Breast epithelium (tissue), 4 donors: Measurements from ENCODE around the gene SMARCD3. TPM values are rescaled to one million over a fixed set of nuclear protein-coding genes. Genes with fewer than 3 reads are reported as not detected.

Experiments used
- DNase-seq, 2 donors: peaks; one replicate each; pipeline ENCODE4 v3.0.0-alpha.2; 2019; ENCODE audit warnings: low spot score in 2 of 2
- H3K27ac ChIP-seq, 2 donors: fragments of 200-600 bp; sonication (generic) in 1 of 2; one replicate each; pipeline ENCODE4 v1.5.1; 2016 to 2019; ENCODE audit warnings: mild to moderate bottlenecking in 1 of 2
- H3K27me3 ChIP-seq, 2 donors: fragments of 200-600 bp; sonication (generic) in 1 of 2; one replicate each; pipeline versions ENCODE4 v1.5.1 to v1.6.0; 2017 to 2019; ENCODE audit warnings: control low read depth in 1 of 2, mild to moderate bottlenecking in 1 of 2
- H3K36me3 ChIP-seq: fragments of 200-600 bp; one replicate; pipeline ENCODE4 v1.5.1; 2019
- H3K4me1 ChIP-seq, 2 donors: fragments of 200-600 bp; sonication (generic); one replicate each; pipeline ENCODE4 v1.5.1; 2016 to 2019; ENCODE audit warnings: control low read depth in 1 of 2
- H3K4me3 ChIP-seq, 3 donors: fragments of 200-600 bp; sonication (generic); 1 replicate in 2 of 3; 2 replicates in 1 of 3; pipeline ENCODE4 v1.5.1; 2016 to 2019; ENCODE audit warnings: mild to moderate bottlenecking in 3 of 3, moderate library complexity in 2 of 3
- H3K9me3 ChIP-seq, 2 donors: fragments of 200-600 bp; sonication (generic) in 1 of 2; one replicate each; pipeline ENCODE4 v1.5.1; 2016 to 2019; ENCODE audit warnings: control low read depth in 1 of 2
- POLR2A ChIP-seq: fragments of 450-650 bp; IDR thresholded peaks from one replicate; pipeline ENCODE4 v1.6.1; 2016; ENCODE audit warnings: antibody characterized with exemption, mild to moderate bottlenecking, moderate library complexity
- POLR2AphosphoS5 ChIP-seq, 3 donors: sonication (generic); formaldehyde crosslinking; IDR thresholded peaks; one replicate each; pipeline ENCODE4 v1.6.1; 2017; ENCODE audit warnings: antibody characterized with exemption in 3 of 3
- intact Hi-C: fragments of 100-400 bp; cut with DNase I; formaldehyde crosslinking; loops from one replicate; pipeline ENCODE4 v1.15.1; 2023; ENCODE audit warnings: low total_unique reads
- total RNA-seq, 3 donors: library from RNA; depleted of rRNA; stranded (reverse); fragments of >200 nt; gene quantifications; one replicate each; pipeline ENCODE4 v1.1.0, GENCODE V29; 2016
- TF ChIP-seq, protein P1 (sequence below), 3 donors: fragments of 450-650 bp; IDR thresholded peaks; one replicate each; pipeline ENCODE4 v1.5.1; 2016 to 2017; ENCODE audit warnings: antibody characterized with exemption in 3 of 3, mild to moderate bottlenecking in 3 of 3, moderate library complexity in 3 of 3

Gene SMARCD3
- total RNA-seq, 3 donors from 2014 or later = 21.3 to 69.5 (median 43.5) TPM

DNA sequence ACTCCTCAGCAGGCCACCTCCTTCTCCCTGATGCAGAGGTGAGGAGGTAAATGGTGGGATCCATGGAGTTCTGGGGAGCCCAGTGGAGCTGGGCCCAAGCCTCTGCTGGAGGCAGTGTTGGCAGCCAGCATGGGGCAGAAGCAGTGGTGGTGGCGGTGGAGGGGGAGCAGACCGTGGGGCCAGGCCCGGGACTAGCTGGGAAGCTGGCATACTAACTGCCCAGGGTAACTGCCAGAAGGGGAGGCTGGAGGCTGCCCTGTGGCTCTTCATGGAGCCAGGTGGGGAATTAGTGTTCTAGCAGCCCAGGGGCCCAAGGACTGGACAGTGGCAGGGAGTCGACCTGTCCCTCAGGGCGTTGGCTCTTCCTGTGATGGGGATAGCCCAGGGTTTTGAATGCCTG lies 16.1 kb upstream of the SMARCD3 start:
- intact Hi-C loops = no loop called here
- Histone ChIP-seq H3K36me3 (no peaks in the 10 kb centered on the region), H3K27ac (no peak overlapping the region), H3K9me3 (no peaks in the 10 kb centered on the region), H3K4me3 (no peak overlapping the region), H3K27me3 (no peaks in the 10 kb centered on the region), H3K4me1 (no peaks in the 10 kb centered on the region)
- no peak for TF ChIP-seq POLR2AphosphoS5 (IDR thresholded peaks at IDR 0.05)
- no peak for TF ChIP-seq POLR2A
- TF ChIP-seq, protein P1, sequence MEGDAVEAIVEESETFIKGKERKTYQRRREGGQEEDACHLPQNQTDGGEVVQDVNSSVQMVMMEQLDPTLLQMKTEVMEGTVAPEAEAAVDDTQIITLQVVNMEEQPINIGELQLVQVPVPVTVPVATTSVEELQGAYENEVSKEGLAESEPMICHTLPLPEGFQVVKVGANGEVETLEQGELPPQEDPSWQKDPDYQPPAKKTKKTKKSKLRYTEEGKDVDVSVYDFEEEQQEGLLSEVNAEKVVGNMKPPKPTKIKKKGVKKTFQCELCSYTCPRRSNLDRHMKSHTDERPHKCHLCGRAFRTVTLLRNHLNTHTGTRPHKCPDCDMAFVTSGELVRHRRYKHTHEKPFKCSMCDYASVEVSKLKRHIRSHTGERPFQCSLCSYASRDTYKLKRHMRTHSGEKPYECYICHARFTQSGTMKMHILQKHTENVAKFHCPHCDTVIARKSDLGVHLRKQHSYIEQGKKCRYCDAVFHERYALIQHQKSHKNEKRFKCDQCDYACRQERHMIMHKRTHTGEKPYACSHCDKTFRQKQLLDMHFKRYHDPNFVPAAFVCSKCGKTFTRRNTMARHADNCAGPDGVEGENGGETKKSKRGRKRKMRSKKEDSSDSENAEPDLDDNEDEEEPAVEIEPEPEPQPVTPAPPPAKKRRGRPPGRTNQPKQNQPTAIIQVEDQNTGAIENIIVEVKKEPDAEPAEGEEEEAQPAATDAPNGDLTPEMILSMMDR (IDR thresholded peaks at IDR 0.05) = no peak
- DNase-seq = no peak

DNA sequence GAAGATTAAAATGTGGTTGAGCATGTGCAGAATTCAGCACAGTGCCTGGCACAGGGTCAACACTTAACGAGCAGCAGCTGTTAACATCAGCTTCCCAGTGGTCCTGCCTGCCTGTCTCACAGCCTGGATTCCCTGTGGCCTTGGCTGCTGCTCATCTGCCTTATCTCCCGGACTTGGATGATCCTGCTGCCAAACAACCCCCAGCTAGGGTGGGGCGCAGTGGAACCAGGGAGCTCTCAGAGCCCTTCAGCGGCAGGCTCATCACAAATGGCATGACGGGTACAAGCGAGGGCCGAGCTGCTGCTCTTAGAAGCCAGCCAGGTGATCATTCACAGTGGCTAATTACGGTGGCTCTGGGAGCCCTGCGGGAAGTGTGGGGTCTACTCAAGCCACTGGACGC lies 13.0 kb upstream of the SMARCD3 start:
- H3K27ac ChIP-seq = no peak overlapping the region
- no peaks in the 10 kb centered on the region for H3K9me3 ChIP-seq
- no peak for TF ChIP-seq POLR2A
- TF ChIP-seq, protein P1 (IDR thresholded peaks at IDR 0.05) = no peak
- no peak for TF ChIP-seq POLR2AphosphoS5 (IDR thresholded peaks at IDR 0.05)
- H3K36me3 ChIP-seq = no peaks in the 10 kb centered on the region
- H3K4me3 ChIP-seq = no peak overlapping the region
- no peaks in the 10 kb centered on the region for H3K4me1 ChIP-seq
- no peak for DNase-seq
- intact Hi-C loops = no loop called here
- no peaks in the 10 kb centered on the region for H3K27me3 ChIP-seq

DNA sequence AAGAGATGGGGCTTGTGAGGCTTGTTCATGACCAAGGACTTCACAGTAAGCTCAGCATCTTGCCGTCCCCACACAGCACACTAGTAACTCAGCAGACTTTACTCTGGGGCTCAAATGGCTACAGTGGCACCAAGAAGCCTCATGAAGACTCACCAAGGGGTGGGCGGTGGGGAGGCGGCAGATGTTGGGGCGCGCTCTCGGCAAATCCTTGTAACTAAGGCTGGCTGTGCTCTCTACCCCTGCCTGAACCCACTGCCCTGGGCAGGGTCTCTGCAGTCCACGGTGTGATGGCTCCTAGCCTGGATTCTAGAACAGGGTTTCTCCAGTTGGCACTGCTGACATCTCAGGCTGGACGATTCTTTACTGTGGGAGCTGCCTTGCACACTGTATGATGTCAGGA lies 12.4 kb upstream of the SMARCD3 start:
- TF ChIP-seq POLR2AphosphoS5 (IDR thresholded peaks at IDR 0.05) = no peak
- TF ChIP-seq, protein P1 (IDR thresholded peaks at IDR 0.05) = no peak
- TF ChIP-seq POLR2A = no peak
- no peaks in the 10 kb centered on the region for H3K27me3 ChIP-seq
- no peak for DNase-seq
- H3K27ac ChIP-seq = no peak overlapping the region
- intact Hi-C loops = no loop called here
- no peaks in the 10 kb centered on the region for H3K9me3 ChIP-seq
- no peaks in the 10 kb centered on the region for H3K36me3 ChIP-seq
- H3K4me1 ChIP-seq = no peaks in the 10 kb centered on the region
- no peak overlapping the region for H3K4me3 ChIP-seq

DNA sequence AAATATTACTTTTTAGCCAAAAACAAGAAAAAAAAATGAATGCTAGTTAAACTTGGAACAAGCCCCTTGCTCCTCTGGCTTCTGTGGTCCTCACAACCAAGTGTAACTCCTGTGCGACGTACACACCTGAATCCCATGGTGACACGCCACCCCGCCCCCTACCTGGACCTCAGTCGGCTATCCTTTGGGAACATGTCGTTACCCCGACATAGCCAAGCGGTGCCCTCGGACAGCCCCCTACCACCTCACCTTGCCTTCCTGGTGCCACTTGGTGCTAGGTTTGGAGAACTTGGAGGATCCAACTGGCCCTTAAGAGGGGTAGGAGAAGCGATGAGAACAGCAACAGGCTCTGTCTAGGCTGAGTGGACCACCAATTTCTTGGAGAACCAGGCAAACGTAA lies 12.0 kb upstream of the SMARCD3 start:
- H3K27ac ChIP-seq = no peak overlapping the region
- H3K9me3 ChIP-seq = no peaks in the 10 kb centered on the region
- H3K36me3 ChIP-seq = no peaks in the 10 kb centered on the region
- no peaks in the 10 kb centered on the region for H3K4me1 ChIP-seq
- H3K27me3 ChIP-seq = no peaks in the 10 kb centered on the region
- intact Hi-C loops = no loop called here
- TF ChIP-seq POLR2A = no peak
- TF ChIP-seq, protein P1 (IDR thresholded peaks at IDR 0.05) = no peak
- no peak for DNase-seq
- no peak overlapping the region for H3K4me3 ChIP-seq

DNA sequence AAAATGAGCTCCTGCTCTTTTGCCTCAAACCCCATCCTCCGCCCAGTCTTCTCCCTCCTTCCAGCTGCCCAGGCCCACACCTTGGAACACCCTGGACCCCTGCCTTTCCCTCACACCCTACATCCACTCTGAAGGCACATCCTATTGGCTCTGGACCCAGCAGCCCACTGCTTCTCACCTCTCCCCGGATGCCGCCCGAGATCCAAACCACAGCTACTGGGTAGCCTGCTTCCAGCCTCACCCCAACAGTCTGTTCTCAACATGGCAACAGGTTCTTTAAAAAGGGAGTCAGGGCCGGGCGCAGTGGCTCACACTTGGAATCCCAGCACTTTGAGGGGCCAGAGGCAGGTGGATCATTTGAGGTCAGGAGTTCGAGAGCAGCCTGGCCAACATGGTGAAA lies 9.5 kb upstream of the SMARCD3 start:
- TF ChIP-seq POLR2A = no peak
- TF ChIP-seq, protein P1 (IDR thresholded peaks at IDR 0.05) = no peak
- TF ChIP-seq POLR2AphosphoS5 (IDR thresholded peaks at IDR 0.05) = no peak
- intact Hi-C loops = no loop called here
- no peak for DNase-seq
- Histone ChIP-seq H3K9me3 (no peaks in the 10 kb centered on the region), H3K27me3 (no peaks in the 10 kb centered on the region), H3K4me3 (no peak overlapping the region), H3K4me1 (no peaks in the 10 kb centered on the region), H3K36me3 (no peaks in the 10 kb centered on the region), H3K27ac (no peak overlapping the region)
